Osteoblast (primary cell): ENCODE data around the gene PLEKHH1. TPM values are rescaled to one million over a fixed set of nuclear protein-coding genes. Genes with fewer than 3 reads are reported as not detected.
"Not testable (repeated sequence)": the region's sequence is repeated elsewhere in the genome, so short reads cannot be mapped to it uniquely, and the experiment has no call there.

Experiments
- DNase-seq: peaks from one replicate; pipeline ENCODE4 v3.0.0; 2011; ENCODE audit warnings: low spot score, mixed read lengths; ENCODE audit not compliant: insufficient read length; ENCODE audit errors: missing footprints
- H2AFZ ChIP-seq: 2 replicates; pipeline ENCODE4 v1.6.0; 2011; ENCODE audit warnings: mild to moderate bottlenecking, low read length
- H3K27ac ChIP-seq: 2 replicates; pipeline ENCODE4 v1.5.1; 2011; ENCODE audit warnings: mild to moderate bottlenecking, low read depth, low read length, moderate library complexity
- H3K27me3 ChIP-seq: 2 replicates; pipeline ENCODE4 v1.6.0; 2012; ENCODE audit warnings: mild to moderate bottlenecking, control low read depth, inconsistent platforms, low read length, moderate library complexity; ENCODE audit not compliant: insufficient read depth
- H3K36me3 ChIP-seq: 2 replicates; pipeline ENCODE4 v1.5.1; 2011; ENCODE audit warnings: mild to moderate bottlenecking, low read length, control low read depth, moderate library complexity; ENCODE audit not compliant: insufficient read depth
- H3K4me1 ChIP-seq: 2 replicates; pipeline ENCODE4 v1.5.1; 2011; ENCODE audit warnings: mild to moderate bottlenecking, low read length, control low read depth, moderate library complexity; ENCODE audit not compliant: insufficient read depth
- H3K4me2 ChIP-seq: 2 replicates; pipeline ENCODE4 v1.6.0; 2011; ENCODE audit warnings: mild to moderate bottlenecking, low read length; ENCODE audit not compliant: insufficient read depth
- H3K4me3 ChIP-seq: fragments of 200-600 bp; sonication (generic); 3 replicates; pipeline ENCODE4 v1.5.1; 2012; ENCODE audit warnings: mild to moderate bottlenecking, low read length, inconsistent platforms; ENCODE audit not compliant: insufficient read depth
- H3K79me2 ChIP-seq: 2 replicates; pipeline ENCODE4 v1.6.0; 2012; ENCODE audit warnings: mild to moderate bottlenecking, low read length, control low read depth, inconsistent platforms; ENCODE audit not compliant: insufficient read depth
- H3K9me3 ChIP-seq: 2 replicates; pipeline ENCODE4 v1.5.1; 2011; ENCODE audit warnings: low read depth, low read length, control low read depth
- H4K20me1 ChIP-seq: 2 replicates; pipeline ENCODE4 v1.6.0; 2012; ENCODE audit warnings: mild to moderate bottlenecking, low read length, control low read depth; ENCODE audit not compliant: insufficient read depth
- CTCF ChIP-seq: IDR thresholded peaks from 2 replicates; pipeline ENCODE4 v1.5.1; 2011; ENCODE audit warnings: mild to moderate bottlenecking, low read depth, low read length, moderate library complexity; ENCODE audit errors: extremely low read depth
- total RNA-seq: library from RNA; depleted of rRNA; stranded (reverse); fragments of >200 nt; gene quantifications from 2 replicates; pipeline ENCODE4 v1.2.3, GENCODE V29; 2012

Gene PLEKHH1
- total RNA-seq, 1 donor, result 1.1 TPM

GRCh38 chr14:67538501-67538900 is 5.4 kb downstream of the PLEKHH1 start:
- H3K4me2 ChIP-seq, result no peak overlapping the region
- H3K36me3 ChIP-seq, result no peaks in the 10 kb centered on the region
- H2AFZ ChIP-seq, result no peak overlapping the region
- DNase-seq, result no peak
- H3K79me2 ChIP-seq, result no peaks in the 10 kb centered on the region
- peaks cover 39% of the 10 kb centered on the region for H3K27me3 ChIP-seq
- H4K20me1 ChIP-seq, result no peaks in the 10 kb centered on the region
- H3K27ac ChIP-seq, result no peak overlapping the region
- H3K9me3 ChIP-seq, result no peaks in the 10 kb centered on the region
- H3K4me3 ChIP-seq, result no peak overlapping the region
- no peak for TF ChIP-seq CTCF
- H3K4me1 ChIP-seq, result no peaks in the 10 kb centered on the region

GRCh38 chr14:67539116-67539515 is 6.0 kb downstream of the PLEKHH1 start:
- Histone ChIP-seq H4K20me1 (no peaks in the 10 kb centered on the region), H3K9me3 (no peaks in the 10 kb centered on the region), H3K27me3 (peaks cover 41% of the 10 kb centered on the region), H3K4me3 (no peak overlapping the region), H3K36me3 (no peaks in the 10 kb centered on the region), H2AFZ (no peak overlapping the region), H3K27ac (no peak overlapping the region), H3K4me2 (no peak overlapping the region), H3K79me2 (no peaks in the 10 kb centered on the region), H3K4me1 (no peaks in the 10 kb centered on the region)
- no peak for TF ChIP-seq CTCF
- no peak for DNase-seq

GRCh38 chr14:67541448-67542387 is 8.6 kb downstream of the PLEKHH1 start:
- Histone ChIP-seq H4K20me1 (no peaks in the 10 kb centered on the region), H3K79me2 (no peaks in the 10 kb centered on the region), H3K27ac (no peak overlapping the region), H2AFZ (no peak overlapping the region), H3K27me3 (peaks cover 39% of the 10 kb centered on the region), H3K4me1 (no peaks in the 10 kb centered on the region), H3K9me3 (no peaks in the 10 kb centered on the region), H3K4me3 (no peak overlapping the region), H3K36me3 (no peaks in the 10 kb centered on the region), H3K4me2 (no peak overlapping the region)
- DNase-seq, result no peak
- no peak for TF ChIP-seq CTCF

GRCh38 chr14:67542620-67543019 is 9.5 kb downstream of the PLEKHH1 start:
- H3K79me2 ChIP-seq, H3K9me3 ChIP-seq, DNase-seq, H4K20me1 ChIP-seq, H3K27ac ChIP-seq, H2AFZ ChIP-seq, H3K4me3 ChIP-seq, H3K4me1 ChIP-seq, H3K4me2 ChIP-seq, H3K36me3 ChIP-seq: not testable (repeated sequence)
- peaks cover 36% of the 10 kb centered on the region for H3K27me3 ChIP-seq
